Hepatocyte (in vitro differentiated cells): ENCODE results near the gene CHAC1. TPM values are rescaled to one million over a fixed set of nuclear protein-coding genes. Genes with fewer than 3 reads are reported as not detected.

Experiments used
- DNase-seq: peaks from one replicate; pipeline ENCODE4 v3.0.0-alpha.2; 2016; ENCODE audit warnings: low spot score
- H2AFZ ChIP-seq: fragments of 200-600 bp; sonication (generic); 2 replicates; pipeline ENCODE4 v1.6.0; 2016; ENCODE audit warnings: antibody characterized with exemption, mild to moderate bottlenecking
- H3K27ac ChIP-seq: fragments of 200-600 bp; sonication (generic); 2 replicates; pipeline ENCODE4 v1.5.1; 2016; ENCODE audit warnings: mild to moderate bottlenecking
- H3K27me3 ChIP-seq: fragments of 200-600 bp; sonication (generic); 2 replicates; pipeline ENCODE4 v1.6.1; 2016
- H3K36me3 ChIP-seq: fragments of 200-600 bp; sonication (generic); replicated peaks from 2 replicates; pipeline ENCODE4 v1.5.1; 2016; ENCODE audit warnings: low read depth; ENCODE audit not compliant: insufficient read depth
- H3K4me1 ChIP-seq: fragments of 200-600 bp; sonication (generic); 2 replicates; pipeline ENCODE4 v1.5.1; 2016; ENCODE audit warnings: mild to moderate bottlenecking, moderate library complexity; ENCODE audit not compliant: insufficient read depth
- H3K4me2 ChIP-seq: fragments of 200-600 bp; sonication (generic); 2 replicates; pipeline ENCODE4 v1.6.0; 2016
- H3K4me3 ChIP-seq: fragments of 200-600 bp; sonication (generic); 2 replicates; pipeline ENCODE4 v1.5.1; 2016; ENCODE audit warnings: mild to moderate bottlenecking
- H3K79me2 ChIP-seq: fragments of 200-600 bp; sonication (generic); 2 replicates; pipeline ENCODE4 v1.6.0; 2017; ENCODE audit warnings: mild to moderate bottlenecking
- H3K9me2 ChIP-seq: fragments of 200-600 bp; sonication (generic); replicated peaks from 2 replicates; pipeline ENCODE4 v1.6.0; 2017; ENCODE audit warnings: mild to moderate bottlenecking; ENCODE audit not compliant: insufficient read depth
- H3K9me3 ChIP-seq: fragments of 200-600 bp; sonication (generic); 2 replicates; pipeline ENCODE4 v1.5.1; 2016; ENCODE audit warnings: low read depth, mild to moderate bottlenecking
- H4K20me1 ChIP-seq: fragments of 200-600 bp; sonication (generic); 2 replicates; pipeline ENCODE4 v1.6.0; 2016; ENCODE audit warnings: mild to moderate bottlenecking; ENCODE audit not compliant: insufficient read depth, poor library complexity, severe bottlenecking
- EZH2 ChIP-seq: fragments of 200-600 bp; sonication (generic); IDR thresholded peaks from 2 replicates; pipeline ENCODE4 v1.6.1; 2016; ENCODE audit warnings: antibody characterized with exemption, mild to moderate bottlenecking, borderline replicate concordance
- EZH2phosphoT487 ChIP-seq: fragments of 200-600 bp; sonication (generic); IDR thresholded peaks from one replicate; pipeline ENCODE4 v1.6.1; 2018; ENCODE audit warnings: antibody characterized with exemption, mild to moderate bottlenecking, low read depth, moderate library complexity; ENCODE audit not compliant: unreplicated experiment, severe bottlenecking
- WGBS: methylation state at CpG from one replicate; pipeline ENCODE4 v1.1.6; 2016; ENCODE audit warnings: low lambda C conversion rate; ENCODE audit errors: missing lambda C conversion rate; 5-methylcytosine and 5-hydroxymethylcytosine counted together
- polyA plus RNA-seq: library from polyadenylated mRNA; unstranded; fragments of >200 nt; fragmentation: Nextera tagmentation; extraction: Ambion mirVana; gene quantifications from 2 replicates; pipeline ENCODE4 v1.2.1, GENCODE V29; 2016
- total RNA-seq: library from RNA; depleted of rRNA; stranded (reverse); fragments of >200 nt; gene quantifications from 2 replicates; pipeline ENCODE4 v1.2.3, GENCODE V29; 2014
- TF ChIP-seq, protein P1 (sequence below): fragments of 200-600 bp; sonication (generic); IDR thresholded peaks from 2 replicates; pipeline ENCODE4 v1.5.1; 2016; ENCODE audit warnings: antibody characterized with exemption, mild to moderate bottlenecking; ENCODE audit not compliant: poor library complexity

CHAC1 gene
- total and polyA plus RNA-seq, 2 experiments from 2014 or later, result 16.2 to 22.1 TPM

DNA sequence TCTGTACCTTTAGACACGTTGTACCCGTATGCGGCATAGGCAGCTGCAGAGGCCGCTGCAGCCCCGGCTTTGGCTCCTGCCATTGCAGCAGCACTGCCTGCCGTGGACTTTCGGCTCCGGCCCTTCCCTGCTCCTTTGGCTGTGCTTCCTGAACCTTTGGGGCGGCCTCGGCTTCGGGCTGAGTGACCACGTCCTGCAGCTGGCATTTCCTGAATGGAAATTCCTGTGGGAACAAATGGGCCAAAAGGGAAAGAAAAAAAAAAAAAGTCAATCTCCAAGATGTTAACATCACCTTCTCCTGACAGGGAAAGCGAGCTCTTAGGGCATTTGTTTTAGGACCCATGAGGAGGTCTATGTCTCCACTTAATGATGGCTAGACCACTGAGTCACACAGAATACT is 29.6 kb downstream of the CHAC1 start:
- H3K36me3 ChIP-seq, result no peaks in the 10 kb centered on the region
- H3K9me3 ChIP-seq, result no peaks in the 10 kb centered on the region
- H4K20me1 ChIP-seq, result no peaks in the 10 kb centered on the region
- no peaks in the 10 kb centered on the region for H3K27me3 ChIP-seq
- no peak overlapping the region for H3K4me2 ChIP-seq
- H3K4me1 ChIP-seq, result no peaks in the 10 kb centered on the region
- TF ChIP-seq EZH2phosphoT487 (no peak), EZH2 (no peak)
- TF ChIP-seq, protein P1, sequence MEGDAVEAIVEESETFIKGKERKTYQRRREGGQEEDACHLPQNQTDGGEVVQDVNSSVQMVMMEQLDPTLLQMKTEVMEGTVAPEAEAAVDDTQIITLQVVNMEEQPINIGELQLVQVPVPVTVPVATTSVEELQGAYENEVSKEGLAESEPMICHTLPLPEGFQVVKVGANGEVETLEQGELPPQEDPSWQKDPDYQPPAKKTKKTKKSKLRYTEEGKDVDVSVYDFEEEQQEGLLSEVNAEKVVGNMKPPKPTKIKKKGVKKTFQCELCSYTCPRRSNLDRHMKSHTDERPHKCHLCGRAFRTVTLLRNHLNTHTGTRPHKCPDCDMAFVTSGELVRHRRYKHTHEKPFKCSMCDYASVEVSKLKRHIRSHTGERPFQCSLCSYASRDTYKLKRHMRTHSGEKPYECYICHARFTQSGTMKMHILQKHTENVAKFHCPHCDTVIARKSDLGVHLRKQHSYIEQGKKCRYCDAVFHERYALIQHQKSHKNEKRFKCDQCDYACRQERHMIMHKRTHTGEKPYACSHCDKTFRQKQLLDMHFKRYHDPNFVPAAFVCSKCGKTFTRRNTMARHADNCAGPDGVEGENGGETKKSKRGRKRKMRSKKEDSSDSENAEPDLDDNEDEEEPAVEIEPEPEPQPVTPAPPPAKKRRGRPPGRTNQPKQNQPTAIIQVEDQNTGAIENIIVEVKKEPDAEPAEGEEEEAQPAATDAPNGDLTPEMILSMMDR, result no peak
- H2AFZ ChIP-seq, result no peak overlapping the region
- WGBS, result 96% methylated on average over 13 of the region's 13 CpGs
- DNase-seq, result no peak
- H3K79me2 ChIP-seq, result no peaks in the 10 kb centered on the region
- no peak overlapping the region for H3K4me3 ChIP-seq
- no peaks in the 10 kb centered on the region for H3K9me2 ChIP-seq
- no peak overlapping the region for H3K27ac ChIP-seq

DNA sequence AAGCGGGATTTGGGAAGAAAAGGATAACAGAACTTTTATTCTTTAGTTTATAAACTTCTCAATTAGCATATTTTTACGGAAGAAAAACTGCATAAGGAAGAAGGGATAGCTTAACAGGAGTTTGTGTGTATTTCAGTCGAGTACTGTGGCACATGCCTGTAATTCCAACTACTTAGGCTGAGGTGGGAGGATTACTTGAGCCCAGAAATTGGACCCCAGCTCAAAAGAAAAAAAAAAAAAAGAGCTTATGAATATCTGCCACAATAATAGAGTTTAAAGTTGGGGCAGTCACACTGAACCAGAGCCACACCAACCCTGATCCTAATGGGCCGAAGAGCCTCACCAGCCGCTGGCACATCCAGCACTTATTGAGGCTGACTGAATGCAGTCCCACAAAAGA is 31.1 kb downstream of the CHAC1 start:
- no peak overlapping the region for H2AFZ ChIP-seq
- no peaks in the 10 kb centered on the region for H3K36me3 ChIP-seq
- no peak overlapping the region for H3K27ac ChIP-seq
- TF ChIP-seq EZH2 (no peak), EZH2phosphoT487 (no peak)
- TF ChIP-seq, protein P1, result no peak
- H4K20me1 ChIP-seq, result no peaks in the 10 kb centered on the region
- H3K4me2 ChIP-seq, result no peak overlapping the region
- no peaks in the 10 kb centered on the region for H3K9me2 ChIP-seq
- no peaks in the 10 kb centered on the region for H3K9me3 ChIP-seq
- WGBS, result 91% methylated on average over 5 of the region's 5 CpGs
- no peaks in the 10 kb centered on the region for H3K4me1 ChIP-seq
- no peak overlapping the region for H3K4me3 ChIP-seq
- no peaks in the 10 kb centered on the region for H3K27me3 ChIP-seq
- no peak for DNase-seq
- no peaks in the 10 kb centered on the region for H3K79me2 ChIP-seq

DNA sequence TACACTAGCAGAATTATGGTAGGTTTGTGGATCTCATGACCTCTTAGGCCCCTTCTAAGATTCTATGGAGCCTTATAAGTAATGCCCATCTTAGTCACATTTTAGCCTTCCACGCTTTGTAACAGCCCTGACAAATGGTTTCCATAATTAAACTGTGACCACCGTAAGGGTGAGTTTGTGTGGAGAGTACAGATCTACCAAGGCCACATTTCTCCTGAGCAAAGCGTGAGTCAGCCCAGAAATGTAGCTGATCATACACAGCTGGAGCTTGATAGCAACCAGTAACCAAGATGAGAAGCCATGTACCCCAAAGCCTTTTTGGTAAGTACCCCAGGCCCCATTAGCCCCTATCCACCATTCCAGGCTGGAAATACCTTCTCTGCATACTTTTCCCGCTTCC is 31.7 kb downstream of the CHAC1 start:
- Histone ChIP-seq H3K27ac (no peak overlapping the region), H3K9me2 (no peaks in the 10 kb centered on the region), H3K4me1 (no peaks in the 10 kb centered on the region), H3K4me2 (no peak overlapping the region), H3K79me2 (no peaks in the 10 kb centered on the region), H4K20me1 (no peaks in the 10 kb centered on the region), H2AFZ (no peak overlapping the region), H3K36me3 (no peaks in the 10 kb centered on the region), H3K4me3 (no peak overlapping the region), H3K27me3 (no peaks in the 10 kb centered on the region), H3K9me3 (no peaks in the 10 kb centered on the region)
- TF ChIP-seq EZH2phosphoT487 (no peak), EZH2 (no peak)
- TF ChIP-seq, protein P1, result no peak
- 86% methylated on average over 4 of the region's 4 CpGs for WGBS
- no peak for DNase-seq
